HCT116 (cell line): ENCODE measurements around the gene INO80. TPM values are rescaled to one million over a fixed set of nuclear protein-coding genes. Genes with fewer than 3 reads are reported as not detected.

Experiments used
- ATAC-seq: fragments of 200-7000 bp; cut with Tn5 transposase; 2 replicates; pipeline ENCODE4 v1.9.1; 2020; ENCODE audit warnings: mild to moderate bottlenecking, moderate library complexity
- BruUV-seq: library from RNA; stranded (reverse); fragments of 400-500 nt; replicated peaks from 2 replicates; lab custom pipeline; 2021; lab: Mats Ljungman, UMichigan
- CTCF ChIA-PET: fragments of 300-600 bp; sonication (Branson Sonifier 250); formaldehyde crosslinking; loops from one replicate; lab custom pipeline; 2021; ENCODE audit warnings: antibody characterized with exemption; lab: Charles Lee
- POLR2A ChIA-PET: fragments of 300-600, 350-600 bp; sonication (Branson Sonifier 250); formaldehyde crosslinking; loops from one replicate; lab custom pipeline; 2021; ENCODE audit warnings: antibody characterized with exemption; lab: Charles Lee
- RAD21 ChIA-PET, 2 experiments: fragments of 300-600 bp; sonication (Branson Sonifier 250); formaldehyde crosslinking; loops; one replicate each; lab custom pipeline; 2023; ENCODE audit warnings: low total read pairs in 2 of 2; ENCODE audit not compliant: uncharacterized antibody in 2 of 2, unreplicated experiment in 2 of 2, low non-redundant PET in 1 of 2; lab: Charles Lee
- DNase-seq: peaks from one replicate; pipeline ENCODE4 v3.0.0-alpha.2; 2010; ENCODE audit warnings: low read depth, low spot score
- H2AFZ ChIP-seq: fragments of 200-600 bp; shearing (Covaris generic), sonication (generic); 2 replicates; pipeline ENCODE4 v1.6.1; 2017; ENCODE audit warnings: low read depth, mixed run types, mixed read lengths, antibody characterized with exemption, low read length; ENCODE audit not compliant: poor library complexity, severe bottlenecking
- H3K27ac ChIP-seq: 2 replicates; pipeline ENCODE4 v1.5.1; 2012; ENCODE audit warnings: low read depth, low read length
- H3K27me3 ChIP-seq: fragments of 200-600 bp; sonication (generic); 2 replicates; pipeline ENCODE4 v1.6.1; 2016; ENCODE audit warnings: mixed run types, low read length, mixed read lengths; ENCODE audit not compliant: insufficient read depth
- H3K36me3 ChIP-seq, 2 experiments: fragments of 200-500 bp in 1 of 2; fragments of 200-600 bp in 1 of 2; sonication (Bioruptor generic) in 1 of 2; sonication (generic) in 1 of 2; 2 replicates each; pipeline versions ENCODE4 v1.5.1 to v1.6.1; 2014 to 2016; ENCODE audit warnings: low read length in 2 of 2, inconsistent platforms in 1 of 2, mixed read lengths in 1 of 2, mixed run types in 1 of 2; ENCODE audit not compliant: insufficient read depth in 2 of 2, control insufficient read depth in 1 of 2
- H3K4me1 ChIP-seq, 2 experiments: fragments of 200-600 bp in 1 of 2; sonication (generic) in 1 of 2; 2 replicates each; pipeline versions ENCODE4 v1.5.1 to v1.6.1; 2012 to 2017; ENCODE audit warnings: low read length in 2 of 2, inconsistent platforms in 1 of 2, mild to moderate bottlenecking in 1 of 2, mixed read lengths in 1 of 2, mixed run types in 1 of 2, moderate library complexity in 1 of 2; ENCODE audit not compliant: insufficient read depth in 2 of 2, control insufficient read depth in 1 of 2
- H3K4me2 ChIP-seq: fragments of 200-600 bp; sonication (generic); 2 replicates; pipeline ENCODE4 v1.6.1; 2017; ENCODE audit warnings: mixed run types, low read length, mixed read lengths
- H3K4me3 ChIP-seq, 2 experiments: fragments of 200-600 bp in 1 of 2; sonication (generic) in 1 of 2; replicated peaks in 1 of 2; 2 replicates each; pipeline ENCODE4 v1.5.1; 2011 to 2016; ENCODE audit warnings: low read length in 2 of 2, control low read depth in 1 of 2, low read depth in 1 of 2, mild to moderate bottlenecking in 1 of 2, mixed read lengths in 1 of 2, mixed run types in 1 of 2
- H3K79me2 ChIP-seq: fragments of 200-600 bp; sonication (generic); 2 replicates; pipeline ENCODE4 v1.6.1; 2017; ENCODE audit warnings: mild to moderate bottlenecking, mixed run types, low read length, moderate library complexity, mixed read lengths; ENCODE audit not compliant: insufficient read depth
- H3K9ac ChIP-seq: fragments of 200-600 bp; sonication (generic); 2 replicates; pipeline ENCODE4 v1.6.1; 2016; ENCODE audit warnings: low read length, mixed read lengths
- H3K9me2 ChIP-seq: fragments of 200-600 bp; sonication (generic), shearing (Covaris generic); 2 replicates; pipeline ENCODE4 v1.6.1; 2017; ENCODE audit warnings: mixed run types, mild to moderate bottlenecking, moderate library complexity; ENCODE audit not compliant: insufficient read depth
- H3K9me3 ChIP-seq, 2 experiments: fragments of 200-500 bp in 1 of 2; fragments of 200-600 bp in 1 of 2; sonication (Bioruptor generic) in 1 of 2; sonication (generic) in 1 of 2; 2 replicates each; pipeline ENCODE4 v1.6.1; 2014 to 2017; ENCODE audit warnings: low read length in 2 of 2, mixed read lengths in 2 of 2, inconsistent platforms in 1 of 2, low read depth in 1 of 2, mild to moderate bottlenecking in 1 of 2, mixed run types in 1 of 2, moderate library complexity in 1 of 2; ENCODE audit not compliant: control insufficient read depth in 1 of 2, insufficient read depth in 1 of 2
- H4K20me1 ChIP-seq: fragments of 200-600 bp; sonication (generic), shearing (Covaris generic); 2 replicates; pipeline ENCODE4 v1.6.1; 2017; ENCODE audit warnings: mixed run types, mild to moderate bottlenecking, moderate library complexity; ENCODE audit not compliant: insufficient read depth
- CBX3 ChIP-seq: IDR thresholded peaks from 2 replicates; pipeline ENCODE4 v1.6.1; 2012; ENCODE audit warnings: low read depth
- CTCF ChIP-seq, 3 experiments: fragments of 200-600 bp in 1 of 3; sonication (generic) in 1 of 3; IDR thresholded peaks in 2 of 3; conservative IDR thresholded peaks in 1 of 3; 2 replicates each; pipeline ENCODE4 v1.5.1; 2012 to 2017; ENCODE audit warnings: low read depth in 2 of 3, low read length in 2 of 3, antibody characterized with exemption in 1 of 3, borderline replicate concordance in 1 of 3, control low read depth in 1 of 3, mild to moderate bottlenecking in 1 of 3, mixed read lengths in 1 of 3, mixed run types in 1 of 3, moderate library complexity in 1 of 3; ENCODE audit not compliant: insufficient read depth in 1 of 3
- EZH2 ChIP-seq: fragments of 200-600 bp; sonication (generic); IDR thresholded peaks from 2 replicates; pipeline ENCODE4 v1.6.1; 2017; ENCODE audit warnings: antibody characterized with exemption, mixed run types
- FOSL1 ChIP-seq: IDR thresholded peaks from 2 replicates; pipeline ENCODE4 v1.6.1; 2012; ENCODE audit warnings: low read depth
- JUND ChIP-seq: IDR thresholded peaks from 2 replicates; pipeline ENCODE4 v1.6.1; 2012
- MAX ChIP-seq: IDR thresholded peaks from 2 replicates; pipeline ENCODE4 v1.6.1; 2012
- POLR2A ChIP-seq: IDR thresholded peaks from 2 replicates; pipeline ENCODE4 v1.7.0; 2011; ENCODE audit warnings: borderline replicate concordance; ENCODE audit not compliant: insufficient read depth, insufficient read length; ENCODE audit errors: extremely low read depth
- RAD21 ChIP-seq: IDR thresholded peaks from 2 replicates; pipeline ENCODE4 v1.6.1; 2012; ENCODE audit warnings: low read depth, mild to moderate bottlenecking
- SP1 ChIP-seq: IDR thresholded peaks from 2 replicates; pipeline ENCODE4 v1.6.1; 2012; ENCODE audit warnings: low read depth
- YY1 ChIP-seq: IDR thresholded peaks from 2 replicates; pipeline ENCODE4 v1.6.1; 2011; ENCODE audit warnings: low read length, low read depth, moderate library complexity, mild to moderate bottlenecking; ENCODE audit not compliant: insufficient replicate concordance; ENCODE audit errors: extremely low read depth
- ZBTB33 ChIP-seq: IDR thresholded peaks from 2 replicates; pipeline ENCODE4 v1.6.1; 2011; ENCODE audit warnings: mild to moderate bottlenecking, low read length, moderate library complexity; ENCODE audit not compliant: insufficient replicate concordance; ENCODE audit errors: extremely low read depth
- ZFX ChIP-seq: fragments of 450-650 bp; IDR thresholded peaks from 2 replicates; pipeline ENCODE4 v1.6.1; 2017
- ZNF274 ChIP-seq: fragments of 200-500 bp; sonication (Bioruptor generic); IDR thresholded peaks from 2 replicates; pipeline ENCODE4 v1.6.1; 2014; ENCODE audit warnings: mild to moderate bottlenecking, low read depth, low read length, inconsistent platforms
- intact Hi-C: fragments of 100-400 bp; cut with micrococcal nuclease; formaldehyde crosslinking; loops from 2 replicates; pipeline ENCODE4 v1.10.0; 2022
- total RNA-seq: library from RNA; stranded (reverse); gene quantifications from one replicate; pipeline ENCODE4 v1.2.1, GENCODE V29; 2021; ENCODE audit not compliant: unreplicated experiment
- TF ChIP-seq, protein P1 (sequence below): IDR thresholded peaks from 2 replicates; pipeline ENCODE4 v1.6.1; 2012

INO80 gene
- total RNA-seq, 1 experiment from 2014 or later: 28.2 TPM

DNA sequence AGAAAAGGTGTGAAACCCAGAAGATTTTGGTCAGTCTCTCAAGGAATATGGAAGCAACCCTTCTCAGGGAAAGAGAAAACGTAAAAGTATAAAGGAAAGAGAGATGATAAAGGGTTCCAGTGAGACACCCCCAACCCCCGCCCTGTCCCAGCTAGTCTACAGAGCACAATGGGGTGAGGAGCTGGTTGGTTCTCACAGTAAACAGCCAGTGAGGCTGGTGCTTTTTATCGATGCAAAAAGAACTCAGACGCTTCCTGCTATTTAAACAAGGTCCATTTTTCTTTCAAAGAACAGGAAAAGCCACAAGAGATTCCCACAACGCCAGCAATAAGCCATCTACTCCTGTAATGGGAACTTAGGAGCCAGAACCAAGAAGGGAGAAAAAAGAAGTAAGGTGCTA is 96.9 kb downstream of the INO80 start (continued):
- TF ChIP-seq SP1 (no peak), ZNF274 (no peak)

DNA sequence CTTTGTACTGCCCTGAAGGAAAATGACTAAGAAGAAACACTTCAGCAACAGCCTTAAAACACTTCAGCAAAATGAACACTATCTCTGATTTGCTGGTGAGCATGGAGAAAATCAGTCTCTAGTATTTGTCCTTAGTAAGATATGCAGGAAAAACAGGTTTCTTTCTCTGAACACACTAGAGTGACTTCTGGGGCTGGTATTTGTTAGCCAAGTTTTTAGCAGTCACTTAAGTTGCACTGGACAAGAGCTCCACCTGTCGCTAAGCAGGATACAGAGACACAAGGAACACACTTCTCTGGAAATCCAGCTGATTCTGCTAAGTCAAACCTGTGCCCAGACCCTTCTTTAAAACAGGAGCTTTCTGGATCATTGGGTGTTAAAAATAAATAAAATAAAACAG is 97.5 kb downstream of the INO80 start:
- intact Hi-C loops: no loop called here

More for the DNA sequence above, 97.5 kb downstream of the INO80 start:
- H3K4me3 ChIP-seq: no peak overlapping the region
- no peak overlapping the region for H3K9ac ChIP-seq
- H3K36me3 ChIP-seq: peaks cover 16 to 44% of the 10 kb centered on the region in 2 experiments; a peak in 3 of 4 replicates
- H3K79me2 ChIP-seq: no peaks in the 10 kb centered on the region; the same call in 1 of the 2 replicates
- no peak overlapping the region for H2AFZ ChIP-seq
- ChIA-PET RAD21 (interaction anchor here in 1 of 2 experiments (0.6 kb wide), 1 partner anchor 121 kb away, joined by 3 read pairs; no protein-coding TSS in a partner anchor), CTCF (interaction anchor here (0.8 kb wide), 1 partner anchor 125 kb away, joined by 3 read pairs; the partner anchor contains the start of gene VPS18), POLR2A (interaction anchor here (1.0 kb wide), 1 partner anchor 112 kb away, joined by 3 read pairs; no protein-coding TSS in a partner anchor)
- no peak overlapping the region for H3K4me2 ChIP-seq
- BruUV-seq: no TSS peak
- no peaks in the 10 kb centered on the region for H3K27me3 ChIP-seq
- H3K9me3 ChIP-seq: no peaks in the 10 kb centered on the region
- DNase-seq: no peak
- no peaks in the 10 kb centered on the region for H4K20me1 ChIP-seq
- H3K9me2 ChIP-seq: no peaks in the 10 kb centered on the region
- no peak for ATAC-seq
- no peak for TF ChIP-seq YY1
- no peak for TF ChIP-seq EZH2
- no peak for TF ChIP-seq ZFX
- TF ChIP-seq CTCF (IDR thresholded peaks at IDR 0.05 in 2 of 3, conservative IDR thresholded peaks at IDR 0.05 in 1 of 3; ENCODE audit: borderline replicate concordance in 1 of 3, insufficient read depth in 1 of 3, low read depth in 2 of 3, low read length in 2 of 3): peak in 1 of 3 experiments; percentile 15; a peak in 1 of 6 replicates
- TF ChIP-seq ZNF274: no peak
- no peak for TF ChIP-seq MAX
- TF ChIP-seq RAD21: 0 out of 2 replicates have a peak, but pooled peaks have one; percentile 19
- TF ChIP-seq, protein P1, sequence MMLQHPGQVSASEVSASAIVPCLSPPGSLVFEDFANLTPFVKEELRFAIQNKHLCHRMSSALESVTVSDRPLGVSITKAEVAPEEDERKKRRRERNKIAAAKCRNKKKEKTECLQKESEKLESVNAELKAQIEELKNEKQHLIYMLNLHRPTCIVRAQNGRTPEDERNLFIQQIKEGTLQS: no peak
- no peak for TF ChIP-seq POLR2A
- TF ChIP-seq FOSL1: no peak
- no peak for TF ChIP-seq JUND
- no peak for TF ChIP-seq SP1
- no peak for TF ChIP-seq ZBTB33
- no peak for TF ChIP-seq CBX3
- no peak overlapping the region for H3K27ac ChIP-seq
- no peaks in the 10 kb centered on the region for H3K4me1 ChIP-seq
